HG03575 (cell line): Measurements from ENCODE around the gene RANGRF.

Experiments
- ATAC-seq: cut with Tn5 transposase; IDR thresholded peaks from one replicate; pipeline ENCODE4 v1.9.1; 2021; ENCODE audit not compliant: unreplicated experiment, insufficient number of reproducible peaks, low FRiP score; ENCODE audit errors: extremely low read depth

The RANGRF gene

DNA sequence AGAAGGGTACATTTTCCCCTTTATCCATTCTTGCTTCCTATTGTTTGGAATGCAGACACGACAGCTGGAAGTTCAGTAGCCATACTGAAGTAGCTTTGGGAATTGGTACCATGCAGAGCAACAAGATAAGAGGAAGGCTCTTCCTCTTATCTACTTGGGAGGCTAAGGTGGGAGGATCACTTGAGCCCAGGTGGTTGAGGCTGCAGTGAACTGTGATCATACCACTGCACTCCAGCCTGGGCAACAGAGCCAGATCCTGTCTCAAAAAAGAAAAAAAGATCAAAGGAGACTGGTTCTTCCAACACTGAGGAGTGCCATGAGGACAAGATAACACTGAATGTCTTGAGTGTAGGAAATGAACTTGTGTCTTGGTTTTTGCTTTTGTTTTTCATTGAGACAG is 16.0 kb upstream of the RANGRF start:
- ATAC-seq = no peak

DNA sequence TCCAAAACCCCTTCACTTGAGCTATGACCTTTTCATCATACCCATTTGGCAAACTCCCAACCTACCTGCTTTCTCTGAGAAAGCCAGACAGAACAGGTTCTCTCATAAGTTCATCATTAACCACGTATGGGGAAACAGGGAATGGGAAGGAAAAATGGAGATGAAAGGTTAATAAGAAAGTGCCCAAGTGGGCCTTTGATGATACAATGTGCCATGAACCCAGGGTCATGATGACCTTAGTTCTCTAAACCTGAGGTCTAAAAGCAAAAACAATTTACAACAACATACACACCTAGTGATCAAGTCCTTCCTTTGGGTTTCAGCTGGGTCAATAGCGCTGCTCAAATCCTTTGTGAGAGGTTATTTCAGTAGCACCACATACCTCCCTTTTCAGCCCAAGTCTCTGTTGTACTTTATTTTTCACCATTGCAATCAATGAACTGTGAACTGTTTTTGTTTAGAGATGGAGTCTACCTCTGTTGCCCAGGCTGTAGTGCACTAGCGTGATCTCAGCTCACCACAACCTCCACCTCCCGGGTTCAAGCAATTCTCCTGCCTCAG is 14.5 kb upstream of the RANGRF start:
- no peak for ATAC-seq

DNA sequence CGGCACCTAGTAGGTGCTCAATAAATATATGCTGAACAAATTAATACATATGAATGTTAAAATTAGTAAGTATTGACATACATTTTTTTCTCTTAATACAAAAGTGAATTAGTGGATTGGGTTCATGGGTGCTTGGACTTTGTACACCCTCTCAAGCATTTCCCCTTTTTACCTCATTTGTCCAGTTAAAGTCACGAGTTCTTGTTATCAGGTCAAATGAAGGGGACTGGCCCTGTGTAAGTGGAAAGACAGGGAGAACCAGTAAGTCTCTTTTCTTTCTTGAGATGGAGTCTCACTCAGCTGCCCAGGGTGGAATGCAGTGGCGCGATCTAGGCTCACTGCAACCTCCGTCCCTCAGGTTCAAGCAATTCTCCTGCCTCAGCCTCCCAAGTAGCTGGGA is 13.7 kb upstream of the RANGRF start:
- no peak for ATAC-seq

DNA sequence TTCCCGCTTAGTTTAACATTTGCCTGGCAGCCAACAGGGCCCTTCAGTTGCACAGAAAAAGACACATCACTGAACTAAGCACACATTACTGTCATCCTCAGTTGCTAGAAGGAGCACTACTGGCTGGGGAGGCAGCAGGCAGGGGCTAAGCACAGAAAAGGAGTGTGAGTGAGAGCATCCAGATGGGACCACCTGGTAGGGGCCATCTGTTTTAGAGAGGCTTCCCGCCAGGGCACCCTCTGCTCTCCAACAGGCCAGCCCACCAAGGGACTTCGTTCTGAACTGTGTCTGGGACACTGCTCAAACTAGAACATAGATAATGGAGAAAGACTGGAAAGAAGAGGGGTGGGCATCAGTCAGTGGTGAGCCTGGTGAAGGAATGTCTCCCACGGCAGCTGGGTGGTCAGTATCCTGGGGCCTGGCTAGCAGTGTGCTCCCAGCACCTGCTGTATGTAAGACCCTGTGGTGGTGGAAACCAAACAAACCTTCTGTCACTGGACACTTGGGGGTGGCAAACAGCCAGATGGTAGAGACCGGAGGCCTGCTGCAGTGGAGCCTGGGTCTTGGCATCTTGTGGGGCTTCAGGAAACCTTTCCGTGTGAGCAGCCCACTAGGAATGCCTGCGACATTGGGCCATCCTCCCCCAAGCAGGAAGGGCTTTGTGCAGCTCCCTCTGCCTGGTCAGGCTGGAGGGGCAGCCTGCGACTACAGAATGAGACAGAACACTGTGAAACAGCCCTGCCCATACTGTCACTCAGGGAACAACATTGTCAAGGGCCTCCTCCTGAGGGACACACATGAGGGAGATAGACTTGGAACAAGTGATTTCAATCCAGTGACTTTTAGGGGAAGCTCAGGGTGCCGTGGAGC is 12.8 kb upstream of the RANGRF start:
- no peak for ATAC-seq

DNA sequence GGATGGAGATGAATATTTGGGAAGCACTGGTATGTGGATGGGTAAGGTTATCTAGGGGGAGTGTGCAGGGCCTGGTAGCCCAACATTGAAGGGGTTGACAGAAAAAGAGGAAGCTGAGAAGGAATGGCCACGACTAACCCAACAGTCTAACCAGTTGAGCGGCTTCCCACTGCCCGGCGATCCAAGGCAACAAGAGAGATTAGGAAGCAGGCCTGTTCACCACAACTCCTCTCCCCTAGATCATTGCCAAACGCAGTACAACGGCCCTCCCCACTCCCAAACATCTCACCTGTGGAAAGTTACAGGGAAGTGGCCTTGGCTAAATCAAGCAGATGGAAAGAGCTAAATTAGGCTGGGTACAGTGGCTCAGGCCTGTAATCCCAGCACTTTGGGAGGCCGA is 11.2 kb upstream of the RANGRF start:
- no peak for ATAC-seq

DNA sequence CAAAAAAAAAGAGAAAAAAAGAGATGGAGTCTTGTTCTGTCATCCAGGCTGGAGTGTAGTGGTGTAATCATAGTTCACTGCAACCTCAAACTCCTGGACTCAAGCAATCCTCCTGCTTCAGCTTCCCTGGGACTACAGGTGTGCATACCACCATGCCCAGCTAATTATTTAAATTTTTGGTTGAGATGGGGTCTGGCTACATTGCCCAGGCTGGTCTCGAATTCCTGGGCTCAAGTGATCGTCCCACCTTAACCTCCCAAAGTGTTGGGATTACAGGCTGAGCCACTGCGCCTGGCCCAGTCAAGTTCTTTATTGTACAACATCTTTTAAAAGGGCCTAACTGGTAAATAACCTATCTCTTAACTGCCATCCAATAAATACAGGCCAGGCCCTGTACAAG is 6.1 kb upstream of the RANGRF start:
- no peak for ATAC-seq

DNA sequence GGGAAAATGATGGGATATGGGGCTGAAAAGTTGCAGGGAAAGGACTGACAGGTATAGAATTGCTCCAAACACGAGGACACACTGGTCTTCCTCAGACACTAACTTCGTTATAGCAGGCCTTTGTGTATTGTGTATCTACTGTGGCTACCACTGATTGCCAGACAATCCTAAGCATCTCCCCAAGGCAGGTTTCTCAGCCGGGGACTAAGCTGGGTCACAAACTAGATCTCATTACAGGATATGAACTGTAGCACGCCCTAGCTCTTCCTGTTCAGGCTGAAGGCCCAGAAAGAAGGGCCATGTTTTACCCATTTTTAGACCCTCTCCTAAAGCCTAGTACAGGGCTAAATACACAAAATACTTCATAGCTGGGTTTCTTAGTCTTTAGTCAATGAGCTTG is 5.1 kb upstream of the RANGRF start:
- no peak for ATAC-seq

DNA sequence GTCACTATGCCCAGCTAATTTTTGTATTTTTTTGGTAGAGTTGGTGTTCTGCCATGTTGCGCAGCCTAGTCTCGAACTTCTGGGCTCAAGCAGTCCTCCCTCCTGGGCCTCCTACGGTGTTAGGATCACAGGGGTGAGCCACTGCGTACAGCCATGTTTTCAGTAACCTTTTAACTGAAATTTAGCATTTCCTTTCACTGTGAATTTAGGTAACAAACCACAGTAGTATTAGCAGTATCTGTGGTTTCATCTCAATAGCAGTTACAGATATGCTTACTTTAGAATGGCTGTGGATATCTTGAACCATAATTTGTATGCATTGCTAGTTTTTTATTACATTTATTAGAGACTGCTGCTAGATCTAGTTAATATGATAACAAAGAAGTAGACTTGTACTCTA is 4.3 kb upstream of the RANGRF start:
- ATAC-seq = no peak

DNA sequence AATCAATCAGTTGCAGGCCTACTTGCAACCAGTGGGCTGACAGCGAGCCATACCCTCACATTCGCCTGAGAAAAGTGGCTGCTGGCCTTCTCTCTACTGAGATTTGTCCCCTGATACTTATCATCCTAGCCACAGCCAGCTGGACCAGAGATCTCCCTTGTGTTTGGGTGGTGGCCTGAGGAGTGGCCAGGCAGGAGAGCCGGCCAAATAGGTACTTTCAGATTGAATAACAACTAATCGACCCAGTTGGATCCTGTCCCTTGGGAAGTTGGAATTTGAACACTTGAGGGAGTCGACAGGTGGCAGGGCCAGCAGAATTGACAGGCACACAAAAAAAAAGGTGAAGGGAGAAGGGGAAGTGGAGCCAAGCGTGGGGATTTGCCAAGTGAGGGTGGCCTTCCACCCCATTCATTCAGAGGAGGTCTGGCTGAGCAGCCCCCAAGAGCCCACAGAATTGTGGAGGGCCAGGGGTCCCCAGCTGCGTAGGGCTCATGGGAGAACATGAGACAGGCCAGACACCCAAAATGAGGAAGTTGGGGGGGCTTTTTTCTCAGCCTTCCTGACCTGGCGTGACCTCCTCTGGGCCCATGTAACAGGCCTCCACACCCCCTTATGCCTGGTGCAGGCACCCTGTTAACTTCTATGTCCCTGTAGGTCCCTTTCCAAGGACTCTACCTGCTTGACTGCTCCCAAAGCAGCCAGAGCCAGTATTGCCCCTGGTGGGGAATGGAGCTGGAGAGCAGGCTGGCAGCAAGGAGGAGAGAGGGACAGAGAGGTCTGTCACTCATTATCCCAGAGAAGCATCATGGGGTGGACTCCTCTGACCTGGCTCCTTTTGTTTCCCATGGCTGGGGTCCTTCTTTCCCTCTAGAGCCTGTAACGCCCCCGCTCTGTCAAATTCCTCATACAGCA is 2.9 kb upstream of the RANGRF start:
- no peak for ATAC-seq

DNA sequence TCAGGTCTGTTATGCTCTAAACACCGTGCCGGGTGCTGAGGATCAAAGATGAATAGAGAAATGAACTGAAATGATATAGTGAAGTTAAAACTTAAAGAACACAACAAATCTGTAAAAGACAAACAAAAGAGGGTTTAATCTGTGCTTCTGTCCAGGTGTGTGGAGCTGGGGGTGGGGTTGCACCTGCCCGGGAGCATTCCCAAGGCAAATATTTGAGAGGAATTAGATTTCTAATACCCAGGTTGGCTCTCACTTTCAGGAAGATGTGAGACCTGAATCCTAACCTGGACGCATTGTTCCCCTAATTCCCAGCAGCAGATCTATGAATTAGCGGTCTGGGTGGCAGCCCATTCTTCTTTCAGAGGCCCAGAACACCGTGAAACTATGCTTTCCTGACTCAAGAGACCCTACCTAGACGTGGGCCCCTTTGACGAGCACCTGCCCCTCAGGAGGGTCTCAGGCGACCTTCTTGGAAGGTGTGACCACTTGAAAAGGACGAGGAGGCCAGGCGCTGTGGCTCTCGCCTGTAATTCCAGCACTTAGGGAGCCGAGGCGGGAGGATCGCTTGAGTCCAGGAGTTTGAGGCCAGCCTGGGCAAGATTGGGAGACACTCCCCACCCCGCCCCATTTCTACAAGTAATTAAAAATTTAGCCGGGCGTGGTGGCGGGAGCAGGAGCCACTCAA is 677 bp upstream of the RANGRF start:
- ATAC-seq = no peak

DNA sequence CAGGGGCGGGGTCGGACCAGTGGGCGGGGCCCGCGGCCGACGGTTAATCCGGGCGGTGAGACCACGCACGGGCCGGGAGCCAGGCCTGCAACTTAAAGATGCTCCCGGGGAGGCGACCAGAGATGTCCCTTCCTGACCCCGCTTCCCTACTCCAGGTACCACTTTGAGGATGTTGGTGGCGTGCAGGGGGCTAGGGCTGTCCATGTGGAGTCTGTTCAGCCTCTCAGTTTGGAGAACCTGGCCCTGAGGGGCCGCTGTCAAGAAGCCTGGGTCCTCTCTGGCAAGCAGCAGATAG is 580 bp downstream of the RANGRF start:
- ATAC-seq = no peak

DNA sequence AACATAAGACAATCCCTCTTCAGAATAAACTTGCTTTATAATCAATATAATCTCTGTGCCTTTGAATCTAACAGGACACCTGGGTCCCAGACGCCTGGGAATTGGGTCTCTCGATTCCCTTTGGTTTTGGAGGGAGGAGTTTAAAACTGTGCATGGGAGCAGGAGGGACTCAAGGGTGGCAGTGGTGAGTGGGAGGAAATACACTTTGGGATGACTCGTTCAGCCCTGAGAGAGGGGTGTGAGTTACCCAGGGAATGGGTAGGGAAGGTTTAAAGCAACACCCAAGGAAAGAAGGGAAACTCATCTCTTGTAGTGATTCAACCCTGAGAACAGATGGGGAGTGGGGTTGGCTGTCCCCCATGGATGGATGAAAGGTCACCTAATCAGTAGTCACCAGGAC is 1.6 kb downstream of the RANGRF start:
- ATAC-seq = no peak

DNA sequence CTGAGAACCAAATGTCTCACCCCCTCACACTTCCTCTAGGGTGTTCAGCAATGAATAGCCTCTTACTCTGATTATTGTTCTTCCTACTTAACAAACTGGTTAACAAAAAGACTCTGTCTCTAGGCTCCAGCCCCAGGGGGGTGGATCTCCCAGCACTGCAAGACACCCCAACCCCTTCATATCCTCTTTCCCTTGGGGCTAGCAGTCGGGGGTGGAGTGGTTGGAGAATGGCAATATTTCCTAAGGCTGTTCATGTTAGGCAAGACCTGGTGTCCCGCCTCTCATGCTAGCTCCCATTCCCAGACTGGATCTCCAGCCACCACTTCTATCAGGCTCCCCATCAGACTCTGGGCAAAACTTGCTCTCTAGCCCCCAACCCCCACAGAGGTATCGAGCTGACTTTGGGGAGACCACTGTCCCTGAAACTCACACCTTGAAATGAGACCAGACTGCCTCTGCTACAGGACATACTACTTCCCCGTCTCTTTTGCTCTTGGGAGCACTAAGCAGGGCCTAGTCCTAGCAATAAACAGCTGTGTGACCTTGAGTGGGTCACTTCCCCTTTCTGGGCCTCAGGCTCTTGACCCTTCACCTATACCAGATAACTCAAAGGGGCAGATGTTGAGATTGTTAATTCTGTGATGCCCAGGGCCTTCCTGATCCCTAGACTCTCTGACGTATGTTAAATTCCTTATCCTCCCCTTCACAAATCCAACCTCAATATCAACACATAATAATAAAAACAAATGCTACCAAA is 4.3 kb downstream of the RANGRF start:
- ATAC-seq = no peak

DNA sequence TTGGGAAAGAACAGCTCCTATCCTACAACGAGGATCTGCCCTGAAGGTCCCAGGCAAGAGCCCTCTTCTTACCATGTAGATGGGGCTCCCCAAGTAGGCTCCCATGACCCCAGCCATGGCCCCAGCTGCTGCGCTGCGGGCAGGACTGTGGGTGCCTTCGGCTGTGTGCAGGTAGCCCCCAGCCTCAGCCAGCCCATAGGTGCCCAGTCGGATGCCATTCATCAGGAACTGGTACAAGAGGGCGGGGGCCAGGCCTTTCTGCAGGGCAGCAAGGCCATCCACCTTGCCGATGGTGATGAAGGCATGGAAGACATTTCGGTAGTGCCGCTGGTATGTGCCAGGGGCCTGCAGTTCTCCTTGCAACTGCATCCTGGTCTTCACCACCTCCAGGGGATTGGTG is 5.9 kb downstream of the RANGRF start:
- ATAC-seq = no peak

DNA sequence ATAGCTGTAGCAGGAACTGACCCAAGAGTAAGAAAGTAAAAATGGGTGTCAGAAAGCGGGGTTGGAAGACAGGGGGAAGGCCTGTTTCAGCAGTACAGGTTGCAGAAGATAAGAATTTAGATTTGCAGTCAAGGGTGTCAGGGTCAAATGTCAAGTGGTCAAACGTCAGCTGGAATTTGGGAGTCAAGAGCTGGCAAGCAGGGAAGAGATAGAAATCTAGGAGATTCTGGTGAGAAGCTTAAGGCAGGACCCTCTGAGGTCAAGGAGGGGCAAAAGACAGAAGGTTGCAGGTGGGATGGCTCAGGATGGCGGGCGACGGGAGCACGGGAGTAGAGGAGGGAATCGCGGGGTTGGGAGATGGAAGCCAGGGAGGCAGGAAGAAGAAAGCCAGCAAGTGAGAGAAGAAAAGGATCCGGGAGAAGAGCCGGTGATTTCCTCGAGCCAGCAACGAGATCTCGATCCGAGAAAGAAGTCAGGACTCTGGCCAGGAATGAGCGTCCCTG is 6.4 kb downstream of the RANGRF start:
- ATAC-seq = no peak

DNA sequence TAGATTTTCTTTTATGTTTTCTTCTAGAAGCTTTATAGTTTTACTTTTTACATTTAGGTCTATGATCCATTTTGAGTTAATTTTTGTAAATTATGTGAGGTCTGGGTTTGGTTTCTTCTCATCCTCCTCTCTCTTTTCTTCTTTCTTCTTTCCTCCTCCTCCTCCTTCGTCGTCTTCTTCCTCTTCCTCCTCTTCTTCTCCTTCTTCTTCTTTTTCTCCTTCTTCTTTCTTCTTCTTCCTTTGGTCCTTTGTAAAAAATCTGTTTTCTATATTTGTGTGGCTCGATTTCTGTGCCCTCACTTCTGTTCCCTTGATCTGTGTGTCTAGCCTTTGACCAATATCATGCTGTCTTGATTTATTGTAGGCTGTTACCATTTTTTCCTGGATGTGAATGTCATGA is 11.8 kb downstream of the RANGRF start:
- ATAC-seq = no peak

DNA sequence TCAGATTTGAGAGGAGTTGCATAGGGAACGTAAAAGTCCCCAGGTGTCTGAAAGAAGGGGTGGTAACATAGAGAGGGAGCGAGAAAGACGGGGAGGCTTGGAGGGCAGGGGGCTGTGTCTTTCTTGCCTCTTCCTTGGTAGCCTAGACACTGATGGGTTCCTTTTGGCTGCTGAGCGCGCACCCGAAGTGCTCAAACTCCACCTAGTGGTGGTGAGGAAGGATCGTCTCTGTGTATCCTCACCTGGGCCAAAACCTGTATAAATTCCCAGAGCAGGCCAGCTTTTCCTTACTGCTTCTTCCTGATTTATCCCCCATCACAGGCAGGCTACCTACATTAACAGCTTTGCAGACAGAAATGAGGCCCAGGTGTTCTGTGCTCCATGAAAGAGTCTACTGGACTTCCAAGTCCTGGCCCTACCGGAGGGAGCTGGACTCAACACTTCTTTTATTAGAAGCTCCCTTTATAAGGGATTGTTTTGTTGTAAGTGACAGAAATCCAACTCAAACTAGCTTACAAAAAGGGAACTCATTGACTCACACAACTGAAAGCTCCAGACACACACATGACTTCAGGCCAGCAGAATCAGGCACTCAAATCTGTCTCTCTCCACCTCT is 12.3 kb downstream of the RANGRF start:
- ATAC-seq = no peak

DNA sequence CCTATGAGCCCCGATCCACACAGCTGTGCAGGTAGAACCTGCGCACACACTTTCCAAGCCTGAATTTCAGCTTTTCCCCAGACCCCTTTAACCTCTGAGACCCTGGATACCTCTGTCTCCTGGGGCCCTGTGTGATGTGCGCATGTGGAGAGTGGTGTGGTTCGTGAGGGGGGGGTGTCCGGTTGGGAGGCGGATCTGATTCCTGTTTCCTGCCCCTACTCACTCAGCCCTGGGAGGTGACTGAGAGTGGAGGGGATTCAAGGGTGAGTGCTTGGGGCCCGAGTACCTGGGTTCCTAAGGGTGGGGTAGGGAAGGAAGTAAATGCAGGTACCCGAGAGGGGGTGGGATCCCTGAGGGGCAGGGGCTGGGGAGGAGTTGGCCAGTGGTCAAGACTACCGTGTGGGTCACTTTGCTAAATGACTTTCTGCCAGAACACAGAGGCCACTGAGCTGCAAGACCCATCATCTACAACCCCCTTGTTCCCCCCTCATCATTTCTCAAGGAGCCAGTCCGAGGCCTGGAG is 22.2 kb downstream of the RANGRF start:
- no peak for ATAC-seq
